DMS153 treated with DMSO at 0.1 percent for 48 hours (cell line): ENCODE measurements around the gene C2CD2.

ENCODE experiments used
- DNase-seq: peaks from one replicate; lab custom pipeline; 2025; ENCODE audit not compliant: unreplicated experiment; lab: John Stamatoyannopoulos, UW

Gene C2CD2

GRCh38 chr21:41848533-41848932, 105.3 kb downstream of the C2CD2 start:
- no peak for DNase-seq

- no peak for DNase-seq
Measured at GRCh38 chr21:41847066-41847804, 106.6 kb downstream of the C2CD2 start.

DNA sequence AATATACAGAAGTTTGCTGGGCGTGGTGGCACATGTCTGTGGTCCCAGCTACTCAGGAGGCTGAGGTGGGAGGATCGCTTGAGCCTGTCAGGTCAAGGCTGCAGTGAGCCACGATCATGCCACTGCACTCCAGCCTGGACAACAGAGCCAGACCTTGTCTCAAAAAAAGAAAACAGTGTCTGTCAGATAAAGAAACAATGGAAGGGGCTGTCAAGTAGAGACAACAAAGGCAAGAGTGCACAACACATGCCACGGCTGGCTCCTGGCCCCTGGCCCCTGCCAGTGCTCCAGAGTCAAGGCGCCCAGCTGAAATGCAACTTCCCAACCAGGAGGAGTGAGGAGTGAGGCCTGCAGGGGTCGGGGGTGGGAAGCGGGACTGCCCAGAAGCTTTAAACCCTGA, 107.3 kb downstream of the C2CD2 start:
- DNase-seq: no peak

GRCh38 chr21:41846033-41846317, 107.8 kb downstream of the C2CD2 start:
- DNase-seq: no peak

GRCh38 chr21:41845310-41846032, 108.3 kb downstream of the C2CD2 start:
- no peak for DNase-seq

- no peak for DNase-seq
Measured at GRCh38 chr21:41843584-41843983, 110.2 kb downstream of the C2CD2 start.

DNA sequence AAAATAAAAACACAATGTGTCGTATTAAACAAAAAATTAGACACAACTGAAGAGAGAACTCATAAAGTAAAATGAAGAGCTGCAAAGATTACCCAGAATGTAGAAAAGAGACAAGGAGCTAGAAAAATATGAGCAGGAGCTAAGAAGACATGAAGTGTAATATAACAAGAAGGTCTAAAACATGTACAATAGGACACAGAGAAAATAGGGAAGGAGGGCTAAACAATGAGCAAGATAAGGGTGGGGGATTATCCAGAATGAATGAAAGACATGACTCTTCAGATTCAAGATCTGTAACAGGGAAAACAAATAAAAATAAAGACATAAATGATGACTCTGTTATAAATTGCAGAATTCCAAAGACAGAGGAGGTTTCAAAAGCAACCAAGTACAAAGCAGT, 112.9 kb downstream of the C2CD2 start:
- DNase-seq: no peak

DNA sequence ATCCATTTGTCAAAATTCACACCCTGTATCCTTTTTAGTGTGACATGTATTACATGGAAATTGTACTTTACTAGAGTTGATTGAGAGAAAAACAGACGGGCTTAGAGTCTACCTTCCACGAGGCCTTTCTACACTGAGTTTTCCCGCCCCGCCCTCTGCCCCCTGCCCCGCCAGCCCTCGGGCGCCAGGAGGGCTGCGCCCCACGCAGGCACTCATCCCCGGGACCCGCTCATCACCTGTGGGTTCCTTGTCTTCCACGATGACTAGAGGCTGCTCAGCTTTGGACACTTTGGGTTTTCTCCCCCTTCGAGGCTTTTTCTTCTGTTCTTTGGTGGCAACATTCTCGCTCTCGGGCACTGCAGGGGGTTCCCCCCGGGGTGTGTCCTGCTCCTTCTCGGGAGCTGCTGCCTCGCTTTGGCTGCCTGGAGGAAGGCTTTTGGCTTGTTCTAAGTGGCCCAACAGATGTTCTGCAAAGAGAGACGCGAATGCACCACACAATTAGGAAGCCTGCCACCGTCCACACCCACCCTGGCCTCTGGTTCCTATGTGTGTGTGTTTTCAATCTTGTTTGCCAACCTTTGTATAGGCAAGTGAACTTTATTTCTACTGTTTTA, 114.3 kb downstream of the C2CD2 start:
- DNase-seq: no peak

DNA sequence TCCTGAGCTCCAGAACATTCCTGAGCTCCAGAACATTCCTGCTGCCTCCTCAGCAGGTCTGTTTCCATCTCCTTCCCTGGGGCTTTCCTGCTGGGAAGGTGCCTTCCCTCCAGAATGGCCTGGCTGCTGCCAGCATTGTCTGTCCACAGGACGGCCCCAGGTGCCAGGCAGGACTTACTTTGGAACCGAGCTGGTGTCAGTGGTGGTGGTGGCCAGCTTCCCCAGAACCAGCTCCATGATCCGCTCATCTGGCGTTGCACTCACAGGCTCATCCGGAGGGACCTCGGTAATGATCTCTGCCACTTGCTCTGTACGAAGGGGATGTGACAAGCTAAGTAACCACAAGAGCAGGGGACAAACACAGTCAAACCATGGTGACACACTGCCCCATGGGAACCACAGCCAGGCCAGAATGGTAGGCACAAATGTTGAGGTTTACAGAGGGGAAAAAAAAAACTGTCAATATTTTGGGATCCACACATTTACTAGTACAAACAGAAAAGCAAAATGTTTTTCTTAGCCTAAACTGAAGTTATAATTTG, 116.0 kb downstream of the C2CD2 start:
- no peak for DNase-seq

GRCh38 chr21:41836166-41837015, 117.4 kb downstream of the C2CD2 start:
- no peak for DNase-seq

DNA sequence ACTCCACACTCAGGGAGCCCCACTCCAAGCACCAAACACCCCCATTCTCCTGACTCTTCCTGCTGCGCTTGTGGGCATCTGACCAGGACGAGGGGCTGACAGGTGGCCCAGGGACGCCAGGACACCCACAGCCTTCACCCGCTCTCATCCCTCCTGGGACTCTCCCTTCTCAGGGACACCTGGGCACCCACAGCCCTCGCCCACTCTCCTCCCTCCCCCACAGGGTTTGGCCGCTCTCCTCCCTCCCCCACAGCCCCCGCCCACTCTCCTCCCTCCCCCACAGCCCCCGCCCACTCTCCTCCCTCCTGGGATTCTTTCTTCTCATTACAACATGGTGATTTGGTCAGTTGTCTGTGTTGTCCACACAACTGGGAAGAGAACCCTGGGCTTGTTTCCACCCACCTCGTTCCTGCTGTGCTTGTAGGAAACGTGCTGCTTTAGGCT, 118.1 kb downstream of the C2CD2 start:
- no peak for DNase-seq
